CD4-positive, CD25-positive, alpha-beta regulatory T cell (primary cell): ENCODE measurements around the gene OPN1LW. TPM values are rescaled to one million over a fixed set of nuclear protein-coding genes. Genes with fewer than 3 reads are reported as not detected.

Experiments
- ATAC-seq, 2 donors: fragments of 150-1000 bp; cut with Tn5 transposase; one replicate each; pipeline ENCODE4 v1.10.0; 2021; ENCODE audit warnings: low read depth in 2 of 2, moderate number of reproducible peaks in 2 of 2, moderate library complexity in 1 of 2
- DNase-seq, 3 donors: peaks; one replicate each; pipeline versions ENCODE4 v3.0.0 to v3.0.0-alpha.2; 2012 to 2022; ENCODE audit warnings: mixed read lengths in 1 of 3
- H3K27ac ChIP-seq: one replicate; pipeline ENCODE4 v1.7.0; 2013; ENCODE audit warnings: mild to moderate bottlenecking, low read length; ENCODE audit not compliant: insufficient read depth, poor library complexity, severe bottlenecking
- H3K27me3 ChIP-seq: one replicate; pipeline ENCODE4 v1.7.0; 2013; ENCODE audit warnings: low read length; ENCODE audit not compliant: control insufficient read depth, insufficient read depth
- H3K36me3 ChIP-seq: one replicate; pipeline ENCODE4 v1.7.0; 2013; ENCODE audit warnings: mild to moderate bottlenecking, low read length, moderate library complexity; ENCODE audit not compliant: control insufficient read depth, insufficient read depth
- H3K4me1 ChIP-seq: 2 replicates; pipeline ENCODE4 v1.7.0; 2013; ENCODE audit warnings: mild to moderate bottlenecking, low read length; ENCODE audit not compliant: insufficient read depth, control insufficient read depth, poor library complexity, severe bottlenecking
- H3K4me3 ChIP-seq: one replicate; pipeline ENCODE4 v1.7.0; 2013; ENCODE audit warnings: low read depth, mild to moderate bottlenecking, low read length, moderate library complexity
- H3K9me3 ChIP-seq, 2 experiments: 1 replicate in 1 of 2; 2 replicates in 1 of 2; pipeline ENCODE4 v1.7.0; 2013; ENCODE audit warnings: low read length in 2 of 2, mild to moderate bottlenecking in 1 of 2, moderate library complexity in 1 of 2; ENCODE audit not compliant: control insufficient read depth in 2 of 2
- H3K27ac Mint-ChIP-seq, 3 donors: one replicate each; pipeline ENCODE4 v1.8.0; 2020 to 2022; ENCODE audit warnings: mild to moderate bottlenecking in 3 of 3, mixed read lengths in 3 of 3, moderate library complexity in 2 of 3
- H3K27me3 Mint-ChIP-seq: one replicate; pipeline ENCODE4 v1.8.0; 2022; ENCODE audit warnings: mild to moderate bottlenecking, mixed read lengths
- H3K36me3 Mint-ChIP-seq: one replicate; pipeline ENCODE4 v1.8.0; 2020; ENCODE audit warnings: mixed read lengths
- H3K4me1 Mint-ChIP-seq, 4 donors: one replicate each; pipeline ENCODE4 v1.8.0; 2020 to 2022; ENCODE audit warnings: mixed read lengths in 4 of 4, mild to moderate bottlenecking in 1 of 4
- H3K4me3 Mint-ChIP-seq, 4 donors: one replicate each; pipeline ENCODE4 v1.8.0; 2020 to 2022; ENCODE audit warnings: mild to moderate bottlenecking in 4 of 4, mixed read lengths in 4 of 4, moderate library complexity in 3 of 4
- H3K9me3 Mint-ChIP-seq, 7 donors: one replicate each; pipeline ENCODE4 v1.8.0; 2020 to 2022; ENCODE audit warnings: mixed read lengths in 7 of 7, mild to moderate bottlenecking in 3 of 7, moderate library complexity in 2 of 7
- polyA plus RNA-seq, 4 donors: library from polyadenylated mRNA; unstranded; fragments of 300-500 nt; fragmentation: Illumina TruSeq; gene quantifications; one replicate each; pipeline ENCODE4 v1.2.3, GENCODE V29; 2021
- total RNA-seq: library from RNA; stranded (reverse); gene quantifications from one replicate; pipeline ENCODE4 v1.2.3, GENCODE V29; 2022

OPN1LW gene
- total and polyA plus RNA-seq, 5 donors from 2014 or later = not detected

- DNase-seq (no peak), ATAC-seq (no peak)
- Histone ChIP-seq H3K4me3 (no peak overlapping the region), H3K36me3 (no peaks in the 10 kb centered on the region), H3K4me1 (no peaks in the 10 kb centered on the region), H3K9me3 (no peaks in the 10 kb centered on the region), H3K27ac (no peak overlapping the region), H3K27me3 (no peaks in the 10 kb centered on the region)
- Mint-ChIP-seq H3K4me3 (no peak overlapping the region), H3K27ac (no peak overlapping the region), H3K36me3 (no peaks in the 10 kb centered on the region), H3K4me1 (peaks cover 0 to 4% (median under 1%) of the 10 kb centered on the region in 4 donors), H3K27me3 (no peaks in the 10 kb centered on the region), H3K9me3 (peaks cover 0 to 2% (median 0%) of the 10 kb centered on the region in 7 donors)
These were observed 29.4 kb upstream of the OPN1LW start for GRCh38 chrX:154114652-154115051.

GRCh38 chrX:154115071-154115470 is 29.0 kb upstream of the OPN1LW start:
- H3K36me3 ChIP-seq = no peaks in the 10 kb centered on the region
- H3K9me3 Mint-ChIP-seq = peaks cover 0 to 2% (median 0%) of the 10 kb centered on the region in 7 donors
- H3K9me3 ChIP-seq = no peaks in the 10 kb centered on the region
- no peak overlapping the region for H3K27ac ChIP-seq
- DNase-seq (no peak), ATAC-seq (no peak)
- no peaks in the 10 kb centered on the region for H3K4me1 ChIP-seq
- no peak overlapping the region for H3K4me3 ChIP-seq
- H3K27me3 Mint-ChIP-seq = no peaks in the 10 kb centered on the region
- no peaks in the 10 kb centered on the region for H3K27me3 ChIP-seq
- H3K4me3 Mint-ChIP-seq = no peak overlapping the region
- no peak overlapping the region for H3K27ac Mint-ChIP-seq
- H3K36me3 Mint-ChIP-seq = no peaks in the 10 kb centered on the region
- H3K4me1 Mint-ChIP-seq = peaks cover 0 to 4% (median under 1%) of the 10 kb centered on the region in 4 donors

DNA sequence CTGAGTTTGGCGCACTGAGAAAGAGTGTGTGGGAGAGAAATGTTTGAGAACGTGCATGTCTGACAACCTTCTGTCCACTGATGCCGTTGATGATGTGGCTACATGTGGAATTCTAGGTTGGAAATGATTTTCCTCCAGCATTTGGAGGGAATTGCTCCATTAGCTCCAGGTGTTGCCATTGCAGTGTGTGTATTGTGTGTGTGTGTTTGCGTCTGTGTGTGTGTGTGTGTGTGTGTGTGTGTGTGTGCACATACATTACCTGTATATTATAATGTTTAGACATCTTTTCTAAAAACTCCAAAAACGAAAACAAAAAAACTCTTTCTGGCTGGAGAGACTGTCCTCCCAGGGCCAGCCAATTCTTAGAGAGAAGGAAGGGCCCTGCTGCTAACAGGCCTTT is 28.3 kb upstream of the OPN1LW start:
- ATAC-seq (no peak), DNase-seq (no peak)
- Histone ChIP-seq H3K27me3 (no peaks in the 10 kb centered on the region), H3K27ac (no peak overlapping the region), H3K9me3 (no peaks in the 10 kb centered on the region), H3K4me3 (no peak overlapping the region), H3K36me3 (no peaks in the 10 kb centered on the region), H3K4me1 (no peaks in the 10 kb centered on the region)
- H3K4me1 Mint-ChIP-seq = peaks cover 0 to 4% (median under 1%) of the 10 kb centered on the region in 4 donors
- peaks cover 0 to 2% (median 0%) of the 10 kb centered on the region in 7 donors for H3K9me3 Mint-ChIP-seq
- no peaks in the 10 kb centered on the region for H3K36me3 Mint-ChIP-seq
- no peak overlapping the region for H3K27ac Mint-ChIP-seq
- H3K4me3 Mint-ChIP-seq = no peak overlapping the region
- H3K27me3 Mint-ChIP-seq = no peaks in the 10 kb centered on the region

- Histone ChIP-seq H3K27me3 (no peaks in the 10 kb centered on the region), H3K4me1 (no peaks in the 10 kb centered on the region), H3K9me3 (no peaks in the 10 kb centered on the region), H3K27ac (no peak overlapping the region), H3K36me3 (no peaks in the 10 kb centered on the region), H3K4me3 (no peak overlapping the region)
- Mint-ChIP-seq H3K27ac (peak overlapping the region in 1 of 3 donors; percentile 59), H3K36me3 (no peaks in the 10 kb centered on the region), H3K4me3 (no peak overlapping the region), H3K4me1 (peaks cover 0 to 4% (median under 1%) of the 10 kb centered on the region in 4 donors), H3K27me3 (no peaks in the 10 kb centered on the region), H3K9me3 (peaks cover 0 to 4% (median 0%) of the 10 kb centered on the region in 7 donors)
- no peak for DNase-seq
- ATAC-seq = no peak
These were observed 27.4 kb upstream of the OPN1LW start for GRCh38 chrX:154116426-154117211.

DNA sequence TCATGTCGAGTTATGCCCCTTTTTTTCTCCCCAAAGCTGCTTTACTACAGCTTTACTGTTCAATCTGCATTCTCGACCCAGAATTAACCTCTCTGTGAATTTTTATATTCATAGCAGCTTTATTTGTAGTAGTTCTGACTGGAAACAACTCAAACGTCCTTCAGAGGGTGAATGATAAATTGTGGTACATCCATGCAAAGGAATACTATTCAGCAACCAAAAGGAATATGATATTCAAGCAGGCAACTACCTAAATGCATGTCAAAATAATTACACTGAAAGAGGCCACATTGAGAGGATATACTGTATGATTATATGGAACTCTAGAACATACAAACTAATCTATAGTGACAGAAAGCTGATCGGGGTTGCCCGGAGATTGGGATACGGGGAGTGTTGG is 26.5 kb upstream of the OPN1LW start:
- H3K36me3 ChIP-seq = no peaks in the 10 kb centered on the region
- Mint-ChIP-seq H3K4me1 (peaks cover 0 to 4% (median under 1%) of the 10 kb centered on the region in 4 donors), H3K27ac (no peak overlapping the region), H3K36me3 (no peaks in the 10 kb centered on the region), H3K9me3 (peaks cover 0 to 4% (median 0%) of the 10 kb centered on the region in 7 donors), H3K27me3 (no peaks in the 10 kb centered on the region), H3K4me3 (no peak overlapping the region)
- H3K4me1 ChIP-seq = no peaks in the 10 kb centered on the region
- no peaks in the 10 kb centered on the region for H3K9me3 ChIP-seq
- H3K27me3 ChIP-seq = no peaks in the 10 kb centered on the region
- H3K27ac ChIP-seq = no peak overlapping the region
- H3K4me3 ChIP-seq = no peak overlapping the region
- ATAC-seq (no peak), DNase-seq (no peak)

GRCh38 chrX:154120567-154120966 is 23.5 kb upstream of the OPN1LW start:
- Histone ChIP-seq H3K4me3 (no peak overlapping the region), H3K27ac (no peak overlapping the region), H3K4me1 (peaks cover 17% of the 10 kb centered on the region), H3K27me3 (no peaks in the 10 kb centered on the region), H3K9me3 (no peaks in the 10 kb centered on the region), H3K36me3 (no peaks in the 10 kb centered on the region)
- ATAC-seq = no peak
- peaks cover 0 to 4% (median 0%) of the 10 kb centered on the region in 7 donors for H3K9me3 Mint-ChIP-seq
- no peak overlapping the region for H3K27ac Mint-ChIP-seq
- DNase-seq = no peak
- peaks cover 4 to 24% (median 11%) of the 10 kb centered on the region in 4 donors for H3K4me1 Mint-ChIP-seq
- H3K4me3 Mint-ChIP-seq = no peak overlapping the region
- no peaks in the 10 kb centered on the region for H3K36me3 Mint-ChIP-seq
- H3K27me3 Mint-ChIP-seq = no peaks in the 10 kb centered on the region

GRCh38 chrX:154121207-154121606 is 22.8 kb upstream of the OPN1LW start:
- ATAC-seq (no peak), DNase-seq (no peak)
- Mint-ChIP-seq H3K27me3 (no peaks in the 10 kb centered on the region), H3K9me3 (peaks cover 0 to 4% (median 0%) of the 10 kb centered on the region in 7 donors), H3K4me3 (no peak overlapping the region), H3K27ac (peak overlapping the region in 1 of 3 donors; percentile 20), H3K4me1 (peaks cover 4 to 24% (median 11%) of the 10 kb centered on the region in 4 donors), H3K36me3 (no peaks in the 10 kb centered on the region)
- Histone ChIP-seq H3K27me3 (no peaks in the 10 kb centered on the region), H3K36me3 (no peaks in the 10 kb centered on the region), H3K4me1 (peaks cover 17% of the 10 kb centered on the region), H3K4me3 (no peak overlapping the region), H3K9me3 (no peaks in the 10 kb centered on the region), H3K27ac (no peak overlapping the region)

DNA sequence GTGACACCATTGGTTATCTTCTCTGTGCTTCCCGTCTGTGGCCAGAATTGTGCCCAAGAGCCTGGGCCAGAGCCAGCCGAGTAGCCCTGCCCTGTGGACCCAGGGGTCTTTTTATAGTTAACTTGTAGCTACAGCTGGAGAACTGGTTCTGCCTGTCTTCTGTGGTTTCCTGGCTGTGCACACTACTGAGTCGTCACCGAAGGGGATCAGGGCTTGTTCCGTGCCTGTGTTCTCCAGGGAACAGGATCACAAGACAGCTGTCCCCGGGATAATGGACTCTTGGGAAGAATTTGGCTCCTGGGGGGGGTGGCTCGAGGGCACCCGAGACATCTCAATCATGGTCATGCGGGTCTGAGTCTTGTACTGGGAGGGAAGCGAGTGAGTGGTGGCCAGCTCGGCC is 22.1 kb upstream of the OPN1LW start:
- Histone ChIP-seq H3K9me3 (no peaks in the 10 kb centered on the region), H3K27ac (no peak overlapping the region), H3K36me3 (no peaks in the 10 kb centered on the region), H3K27me3 (no peaks in the 10 kb centered on the region), H3K4me3 (no peak overlapping the region), H3K4me1 (peaks cover 17% of the 10 kb centered on the region)
- H3K27me3 Mint-ChIP-seq = no peaks in the 10 kb centered on the region
- H3K36me3 Mint-ChIP-seq = no peaks in the 10 kb centered on the region
- H3K27ac Mint-ChIP-seq = peak overlapping the region in 1 of 3 donors; percentile 55
- ATAC-seq (no peak), DNase-seq (no peak)
- H3K4me3 Mint-ChIP-seq = peak overlapping the region in 1 of 4 donors; percentile 76
- H3K9me3 Mint-ChIP-seq = peaks cover 0 to 4% (median 0%) of the 10 kb centered on the region in 7 donors
- H3K4me1 Mint-ChIP-seq = peaks cover 4 to 24% (median 11%) of the 10 kb centered on the region in 4 donors
